ENCODE measurements around the gene ATG7.
"Not testable (repeated sequence)": the region's sequence is repeated elsewhere in the genome, so short reads cannot be mapped to it uniquely, and the experiment has no call there.

GRCh38 chr3:11488356-11488755 lies 216.2 kb downstream of the ATG7 start:
- TF ChIP-seq ZNF274 (IDR thresholded peaks at IDR 0.05; ENCODE audit: low read depth, low read length); SUZ12 (IDR thresholded peaks at IDR 0.05; ENCODE audit: extremely low read depth, insufficient read depth, insufficient read length): not testable (repeated sequence)
